Naive thymus-derived CD8-positive, alpha-beta T cell (primary cell): ENCODE results near the gene GIT1. TPM values are rescaled to one million over a fixed set of nuclear protein-coding genes. Genes with fewer than 3 reads are reported as not detected.

ENCODE experiments used
- ATAC-seq, 2 donors: fragments of 150-1000 bp; cut with Tn5 transposase in 1 of 2; sonication (Bioruptor Pico), chemical (Tn5 transposase) in 1 of 2; 1 replicate in 1 of 2; 2 replicates in 1 of 2; pipeline ENCODE4 v1.10.0; 2021; ENCODE audit warnings: mild to moderate bottlenecking in 2 of 2, moderate library complexity in 2 of 2
- POLR2A ChIA-PET: fragments of 350-600 bp; sonication (Branson Sonifier 250); formaldehyde crosslinking; loops from one replicate; lab custom pipeline; 2021; ENCODE audit warnings: antibody characterized with exemption; lab: Charles Lee
- DNase-seq, 10 donors: peaks; one replicate each; pipeline versions ENCODE4 v3.0.0 to v3.0.0-alpha.2; 2020 to 2022
- H3K27ac Mint-ChIP-seq, 10 donors: one replicate each; pipeline ENCODE4 v1.8.0; 2020 to 2022; ENCODE audit warnings: mild to moderate bottlenecking in 10 of 10, mixed read lengths in 10 of 10, moderate library complexity in 4 of 10, inconsistent platforms in 1 of 10
- H3K27me3 Mint-ChIP-seq, 5 donors: one replicate each; pipeline ENCODE4 v1.8.0; 2021 to 2022; ENCODE audit warnings: mixed read lengths in 5 of 5
- H3K36me3 Mint-ChIP-seq, 3 donors: one replicate each; pipeline ENCODE4 v1.8.0; 2020 to 2022; ENCODE audit warnings: mixed read lengths in 3 of 3, mild to moderate bottlenecking in 2 of 3, inconsistent platforms in 1 of 3
- H3K4me1 Mint-ChIP-seq, 4 donors: one replicate each; pipeline ENCODE4 v1.8.0; 2021 to 2022; ENCODE audit warnings: mixed read lengths in 4 of 4
- H3K4me3 Mint-ChIP-seq, 10 donors: one replicate each; pipeline ENCODE4 v1.8.0; 2020 to 2022; ENCODE audit warnings: mild to moderate bottlenecking in 10 of 10, mixed read lengths in 10 of 10, moderate library complexity in 6 of 10, inconsistent platforms in 1 of 10
- H3K9me3 Mint-ChIP-seq, 9 donors: one replicate each; pipeline ENCODE4 v1.8.0; 2020 to 2022; ENCODE audit warnings: mixed read lengths in 9 of 9, mild to moderate bottlenecking in 3 of 9, inconsistent platforms in 1 of 9, moderate library complexity in 1 of 9
- polyA plus RNA-seq, 3 donors: library from polyadenylated mRNA; unstranded; fragments of 300-500 nt; fragmentation: Illumina TruSeq; gene quantifications; one replicate each; pipeline ENCODE4 v1.2.3, GENCODE V29; 2021
- total RNA-seq, 8 experiments: library from RNA in 2 of 8; stranded (reverse) in 2 of 8; gene quantifications; one replicate each; pipeline ENCODE4 v1.2.3 and lab custom pipeline; 2021 to 2026

GIT1 gene
- total RNA-seq: 10 to 100 TPM; 51.6 to 58.2 TPM
- polyA plus RNA-seq: 10 to 100 TPM in 1 of 3 donors, 1 to 10 TPM in 2; 4.4 to 27.7 (median 6.7) TPM
- 40.2 to 95.5 (median 55.5) reads per million in 6 experiments for total RNA-seq (lab: John Stamatoyannopoulos, UW)

DNA sequence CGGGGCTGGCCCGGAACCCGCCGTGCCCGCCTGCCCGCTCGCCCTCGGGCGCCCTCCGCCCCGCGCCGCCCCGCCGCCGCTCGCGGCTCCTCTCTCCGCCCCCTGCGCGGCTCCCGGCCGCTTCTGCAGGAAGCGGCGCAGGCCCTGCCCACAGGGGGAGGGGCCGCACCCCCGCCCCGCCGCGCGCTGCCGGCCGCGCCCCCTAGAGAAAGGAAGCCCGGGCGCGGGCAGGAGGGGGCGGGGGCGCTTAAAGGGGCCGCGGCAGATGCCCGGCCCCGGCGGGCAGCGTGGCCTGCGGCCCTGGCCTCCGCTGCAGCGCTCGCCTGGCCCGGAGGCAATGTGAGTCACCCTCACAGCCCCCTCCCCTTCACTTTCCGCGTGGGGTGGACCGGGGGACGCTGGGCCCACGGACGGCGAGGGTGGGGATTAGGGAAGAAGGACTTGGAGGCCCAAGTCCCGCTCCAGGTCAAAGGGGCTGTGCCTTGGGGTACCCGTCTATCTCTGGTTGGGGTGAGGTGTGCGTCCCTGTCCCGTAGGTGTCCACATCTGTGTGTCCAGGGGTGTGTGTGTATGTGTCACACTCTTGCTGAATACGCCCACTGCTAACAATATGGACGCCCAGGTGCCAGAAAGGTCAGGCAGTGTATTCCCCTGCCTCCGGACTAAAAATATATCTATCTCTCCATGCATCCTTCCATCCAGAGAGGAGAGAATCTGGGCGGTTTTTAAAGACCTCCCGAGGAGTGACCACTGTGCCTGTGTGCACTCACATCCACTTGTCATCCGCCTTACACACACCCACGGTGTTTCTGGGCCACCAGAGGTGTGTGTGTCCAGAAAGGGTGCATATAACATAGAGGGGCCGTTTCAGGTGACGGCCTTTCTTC lies at the start of gene GIT1:
Gene GIT1, minus strand, starts transcription at position 125 of the 887 bp plus-strand sequence. CDS start 270 bp downstream, outside the sequence.
- POLR2A ChIA-PET: interaction anchor here (2.4 to 4.4 kb wide), 2 partner anchors 8 to 26 kb away, joined by 31 to 43 read pairs; no protein-coding TSS in a partner anchor
- Mint-ChIP-seq H3K27me3 (peaks cover 0 to 2% (median 0%) of the 10 kb centered on the region in 5 donors), H3K9me3 (no peaks in the 10 kb centered on the region), H3K4me3 (peak within 1 kb of the TSS; percentile 88 to 95 (median 94)), H3K27ac (peak within 1 kb of the TSS; percentile 78 to 95 (median 92)), H3K36me3 (no peaks in the 10 kb centered on the region), H3K4me1 (peaks cover 25 to 77% (median 73%) of the 10 kb centered on the region in 4 donors)
- DNase-seq (peak; percentile 72 to 89 (median 83)), ATAC-seq (peak; percentile 74 to 82)

DNA sequence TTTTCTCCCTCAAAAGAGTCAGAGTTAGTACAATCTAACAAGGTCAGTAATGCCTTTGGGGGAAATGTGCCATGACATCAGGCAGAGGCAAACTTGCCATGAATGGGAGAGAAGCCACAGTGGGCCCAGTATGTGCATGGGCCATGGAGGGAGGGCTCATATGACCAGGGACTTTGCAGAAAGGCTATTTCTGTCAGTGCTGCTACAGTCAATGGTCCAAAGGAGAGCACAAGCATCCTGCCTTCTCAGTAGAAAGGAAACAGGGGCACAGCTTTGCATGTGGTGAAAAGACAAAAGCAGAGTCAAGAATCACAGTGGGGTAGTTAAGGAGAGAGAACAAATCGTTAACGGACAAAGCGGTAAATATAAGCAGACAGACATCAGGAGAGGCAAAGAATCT lies 44.4 kb upstream of the GIT1 start:
- POLR2A ChIA-PET: interaction anchor here (0.5 to 1.3 kb wide), 2 partner anchors 11 to 134 kb away, joined by 3 to 5 read pairs; partner anchors contain the start of gene CORO6
- Mint-ChIP-seq H3K9me3 (no peaks in the 10 kb centered on the region), H3K4me1 (peaks cover 11 to 18% (median 12%) of the 10 kb centered on the region in 4 donors), H3K36me3 (peaks cover 0 to 82% (median 18%) of the 10 kb centered on the region in 3 donors), H3K27me3 (no peaks in the 10 kb centered on the region), H3K4me3 (no peak overlapping the region), H3K27ac (peak overlapping the region in 9 of 10 donors; percentile 0 to 74 (median 21))
- ATAC-seq (no peak), DNase-seq (no peak)

DNA sequence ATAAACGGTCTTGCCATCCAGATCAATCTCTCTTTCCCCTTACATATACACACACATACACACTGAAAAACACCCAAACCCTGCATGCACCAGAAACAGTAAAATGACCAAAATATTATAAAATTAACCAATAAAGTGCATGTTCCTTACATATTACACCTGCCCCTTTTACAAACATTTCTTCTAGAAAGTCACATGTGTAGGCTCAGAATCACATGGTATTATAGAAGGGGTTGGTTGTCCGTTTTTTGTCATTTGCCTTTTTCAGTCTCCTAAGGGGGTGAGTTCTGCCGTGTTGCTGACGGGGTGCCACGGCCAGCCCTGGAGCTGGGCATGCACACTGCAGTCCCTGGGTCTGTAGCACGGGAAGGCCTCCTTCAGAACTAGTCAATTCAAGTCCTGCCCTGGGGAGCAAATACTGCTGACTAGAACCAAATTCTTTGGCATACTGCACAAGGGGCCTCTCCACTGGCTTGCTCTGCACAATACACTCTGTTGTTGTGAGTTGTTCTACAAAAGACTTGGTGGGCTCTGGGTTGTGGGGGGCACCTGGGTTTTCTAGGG lies 41.3 kb upstream of the GIT1 start:
- POLR2A ChIA-PET: no interaction called here
- peaks cover 0 to 81% (median 11%) of the 10 kb centered on the region in 3 donors for H3K36me3 Mint-ChIP-seq
- H3K9me3 Mint-ChIP-seq: no peaks in the 10 kb centered on the region
- no peak for DNase-seq
- no peak for ATAC-seq
- peak overlapping the region in 8 of 10 donors; percentile 28 to 81 (median 64) for H3K27ac Mint-ChIP-seq
- H3K27me3 Mint-ChIP-seq: no peaks in the 10 kb centered on the region
- H3K4me3 Mint-ChIP-seq: peak overlapping the region in 1 of 10 donors; percentile 56
- peaks cover 17 to 27% (median 23%) of the 10 kb centered on the region in 4 donors for H3K4me1 Mint-ChIP-seq

- no peak for DNase-seq
- Mint-ChIP-seq H3K27ac (peak overlapping the region in 5 of 10 donors; percentile 11 to 61 (median 31)), H3K9me3 (no peaks in the 10 kb centered on the region), H3K4me1 (peaks cover 25 to 29% (median 26%) of the 10 kb centered on the region in 4 donors), H3K27me3 (no peaks in the 10 kb centered on the region), H3K4me3 (peak overlapping the region in 1 of 10 donors; percentile 36), H3K36me3 (peaks cover 0 to 72% (median 8%) of the 10 kb centered on the region in 3 donors)
- ATAC-seq: no peak
- POLR2A ChIA-PET: interaction anchor here (1.6 kb wide), 1 partner anchor 16 kb away, joined by 4 read pairs; no protein-coding TSS in a partner anchor
These were observed 40.4 kb upstream of the GIT1 start for GRCh38 chr17:29629839-29630238.

- Mint-ChIP-seq H3K4me3 (no peak overlapping the region), H3K27me3 (no peaks in the 10 kb centered on the region), H3K9me3 (no peaks in the 10 kb centered on the region), H3K4me1 (peaks cover 27 to 35% (median 31%) of the 10 kb centered on the region in 4 donors), H3K27ac (peak overlapping the region in 9 of 10 donors; percentile 61 to 89 (median 69)), H3K36me3 (peaks cover 0 to 63% (median 6%) of the 10 kb centered on the region in 3 donors)
- POLR2A ChIA-PET: interaction anchor here (1.2 to 1.6 kb wide), 2 partner anchors 10 to 15 kb away, joined by 3 to 4 read pairs; no protein-coding TSS in a partner anchor
- ATAC-seq: no peak
- DNase-seq: no peak
These were observed 39.2 kb upstream of the GIT1 start for GRCh38 chr17:29628644-29629043.

- H3K36me3 Mint-ChIP-seq: peaks cover 0 to 57% (median 6%) of the 10 kb centered on the region in 3 donors
- ATAC-seq (no peak), DNase-seq (no peak)
- no peaks in the 10 kb centered on the region for H3K27me3 Mint-ChIP-seq
- H3K4me3 Mint-ChIP-seq: no peak overlapping the region
- H3K9me3 Mint-ChIP-seq: no peaks in the 10 kb centered on the region
- H3K4me1 Mint-ChIP-seq: peaks cover 31 to 42% (median 37%) of the 10 kb centered on the region in 4 donors
- POLR2A ChIA-PET: interaction anchor here (1.4 kb wide), 1 partner anchor 61 kb away, joined by 3 read pairs; the partner anchor contains the start of gene ABHD15
- H3K27ac Mint-ChIP-seq: peak overlapping the region in 9 of 10 donors; percentile 8 to 82 (median 66)
These were observed 38.5 kb upstream of the GIT1 start for GRCh38 chr17:29627951-29628350.

- Mint-ChIP-seq H3K4me3 (peak overlapping the region in 1 of 10 donors; percentile 10), H3K9me3 (no peaks in the 10 kb centered on the region), H3K4me1 (peaks cover 27 to 53% (median 51%) of the 10 kb centered on the region in 4 donors)
These were observed 35.7 kb upstream of the GIT1 start for GRCh38 chr17:29625037-29625750.

GRCh38 chr17:29624586-29624985 lies 35.1 kb upstream of the GIT1 start:
- peak in 2 of 10 donors; percentile 22 to 28 for DNase-seq
- H3K9me3 Mint-ChIP-seq: no peaks in the 10 kb centered on the region
- peak overlapping the region in 7 of 10 donors; percentile 14 to 75 (median 60) for H3K27ac Mint-ChIP-seq
- peak overlapping the region in 1 of 10 donors; percentile 14 for H3K4me3 Mint-ChIP-seq
- ATAC-seq: peak in 1 of 2 donors; percentile 41
- POLR2A ChIA-PET: interaction anchor here (1.4 to 2.3 kb wide), 2 partner anchors 9 to 15 kb away, joined by 3 to 21 read pairs; no protein-coding TSS in a partner anchor
- H3K4me1 Mint-ChIP-seq: peaks cover 27 to 53% (median 50%) of the 10 kb centered on the region in 4 donors
- no peaks in the 10 kb centered on the region for H3K27me3 Mint-ChIP-seq
- peaks cover 0 to 23% (median 0%) of the 10 kb centered on the region in 3 donors for H3K36me3 Mint-ChIP-seq

More at GRCh38 chr17:29625037-29625750, 35.7 kb upstream of the GIT1 start:
- Mint-ChIP-seq H3K36me3 (peaks cover 0 to 29% (median 0%) of the 10 kb centered on the region in 3 donors), H3K27ac (peak overlapping the region; percentile 24 to 74 (median 60)), H3K27me3 (no peaks in the 10 kb centered on the region)
- POLR2A ChIA-PET: interaction anchor here (1.4 to 2.3 kb wide), 2 partner anchors 10 to 14 kb away, joined by 3 to 21 read pairs; no protein-coding TSS in a partner anchor
- ATAC-seq (no peak), DNase-seq (no peak)

- Mint-ChIP-seq H3K27ac (peak overlapping the region in 6 of 10 donors; percentile 43 to 82 (median 63)), H3K36me3 (peaks cover 0 to 15% (median 0%) of the 10 kb centered on the region in 3 donors), H3K4me1 (peaks cover 21 to 47% (median 45%) of the 10 kb centered on the region in 4 donors), H3K27me3 (no peaks in the 10 kb centered on the region), H3K4me3 (peak overlapping the region; percentile 50 to 87 (median 79)), H3K9me3 (no peaks in the 10 kb centered on the region)
- DNase-seq (no peak), ATAC-seq (peak; percentile 1 to 5)
- POLR2A ChIA-PET: interaction anchor here (0.6 to 1.3 kb wide), 4 partner anchors 10 to 100 kb away, joined by 3 to 4 read pairs (median 3); no protein-coding TSS in a partner anchor
These were observed 33.8 kb upstream of the GIT1 start for GRCh38 chr17:29623283-29623647.

GRCh38 chr17:29622337-29623282 lies 33.2 kb upstream of the GIT1 start, which contains the start of gene CORO6:
Gene CORO6 (minus strand): TSS chr17:29622912. CDS start chr17:29621421, 1,491 bp downstream.
- Mint-ChIP-seq H3K27ac (peak within 1 kb of the TSS; percentile 55 to 82 (median 70)), H3K4me3 (peak within 1 kb of the TSS; percentile 55 to 87 (median 79)), H3K27me3 (no peaks in the 10 kb centered on the region), H3K36me3 (peaks cover 0 to 11% (median 0%) of the 10 kb centered on the region in 3 donors), H3K4me1 (peaks cover 18 to 45% (median 44%) of the 10 kb centered on the region in 4 donors), H3K9me3 (no peaks in the 10 kb centered on the region)
- POLR2A ChIA-PET: interaction anchor here (0.5 to 1.3 kb wide), 8 partner anchors 11 to 405 kb away, joined by 3 to 5 read pairs (median 3); partner anchors contain the start of gene ABHD15
- ATAC-seq (peak; percentile 57 to 67), DNase-seq (peak; percentile 35 to 79 (median 68))
